HCT116 (cell line): Measurements from ENCODE around the gene KRT38. TPM values are rescaled to one million over a fixed set of nuclear protein-coding genes. Genes with fewer than 3 reads are reported as not detected.

ENCODE experiments used
- ATAC-seq: fragments of 200-7000 bp; cut with Tn5 transposase; 2 replicates; pipeline ENCODE4 v1.9.1; 2020; ENCODE audit warnings: mild to moderate bottlenecking, moderate library complexity
- BruUV-seq: library from RNA; stranded (reverse); fragments of 400-500 nt; replicated peaks from 2 replicates; lab custom pipeline; 2021; lab: Mats Ljungman, UMichigan
- CTCF ChIA-PET: fragments of 300-600 bp; sonication (Branson Sonifier 250); formaldehyde crosslinking; loops from one replicate; lab custom pipeline; 2021; ENCODE audit warnings: antibody characterized with exemption; lab: Charles Lee
- POLR2A ChIA-PET: fragments of 300-600, 350-600 bp; sonication (Branson Sonifier 250); formaldehyde crosslinking; loops from one replicate; lab custom pipeline; 2021; ENCODE audit warnings: antibody characterized with exemption; lab: Charles Lee
- RAD21 ChIA-PET, 2 experiments: fragments of 300-600 bp; sonication (Branson Sonifier 250); formaldehyde crosslinking; loops; one replicate each; lab custom pipeline; 2023; ENCODE audit warnings: low total read pairs in 2 of 2; ENCODE audit not compliant: uncharacterized antibody in 2 of 2, unreplicated experiment in 2 of 2, low non-redundant PET in 1 of 2; lab: Charles Lee
- DNase-seq: peaks from one replicate; pipeline ENCODE4 v3.0.0-alpha.2; 2010; ENCODE audit warnings: low read depth, low spot score
- H2AFZ ChIP-seq: fragments of 200-600 bp; shearing (Covaris generic), sonication (generic); 2 replicates; pipeline ENCODE4 v1.6.1; 2017; ENCODE audit warnings: low read depth, mixed run types, mixed read lengths, antibody characterized with exemption, low read length; ENCODE audit not compliant: poor library complexity, severe bottlenecking
- H3K27ac ChIP-seq: 2 replicates; pipeline ENCODE4 v1.5.1; 2012; ENCODE audit warnings: low read depth, low read length
- H3K27me3 ChIP-seq: fragments of 200-600 bp; sonication (generic); 2 replicates; pipeline ENCODE4 v1.6.1; 2016; ENCODE audit warnings: mixed run types, low read length, mixed read lengths; ENCODE audit not compliant: insufficient read depth
- H3K36me3 ChIP-seq, 2 experiments: fragments of 200-500 bp in 1 of 2; fragments of 200-600 bp in 1 of 2; sonication (Bioruptor generic) in 1 of 2; sonication (generic) in 1 of 2; 2 replicates each; pipeline versions ENCODE4 v1.5.1 to v1.6.1; 2014 to 2016; ENCODE audit warnings: low read length in 2 of 2, inconsistent platforms in 1 of 2, mixed read lengths in 1 of 2, mixed run types in 1 of 2; ENCODE audit not compliant: insufficient read depth in 2 of 2, control insufficient read depth in 1 of 2
- H3K4me1 ChIP-seq, 2 experiments: fragments of 200-600 bp in 1 of 2; sonication (generic) in 1 of 2; 2 replicates each; pipeline versions ENCODE4 v1.5.1 to v1.6.1; 2012 to 2017; ENCODE audit warnings: low read length in 2 of 2, inconsistent platforms in 1 of 2, mild to moderate bottlenecking in 1 of 2, mixed read lengths in 1 of 2, mixed run types in 1 of 2, moderate library complexity in 1 of 2; ENCODE audit not compliant: insufficient read depth in 2 of 2, control insufficient read depth in 1 of 2
- H3K4me2 ChIP-seq: fragments of 200-600 bp; sonication (generic); 2 replicates; pipeline ENCODE4 v1.6.1; 2017; ENCODE audit warnings: mixed run types, low read length, mixed read lengths
- H3K4me3 ChIP-seq, 2 experiments: fragments of 200-600 bp in 1 of 2; sonication (generic) in 1 of 2; replicated peaks in 1 of 2; 2 replicates each; pipeline ENCODE4 v1.5.1; 2011 to 2016; ENCODE audit warnings: low read length in 2 of 2, control low read depth in 1 of 2, low read depth in 1 of 2, mild to moderate bottlenecking in 1 of 2, mixed read lengths in 1 of 2, mixed run types in 1 of 2
- H3K79me2 ChIP-seq: fragments of 200-600 bp; sonication (generic); 2 replicates; pipeline ENCODE4 v1.6.1; 2017; ENCODE audit warnings: mild to moderate bottlenecking, mixed run types, low read length, moderate library complexity, mixed read lengths; ENCODE audit not compliant: insufficient read depth
- H3K9ac ChIP-seq: fragments of 200-600 bp; sonication (generic); 2 replicates; pipeline ENCODE4 v1.6.1; 2016; ENCODE audit warnings: low read length, mixed read lengths
- H3K9me2 ChIP-seq: fragments of 200-600 bp; sonication (generic), shearing (Covaris generic); 2 replicates; pipeline ENCODE4 v1.6.1; 2017; ENCODE audit warnings: mixed run types, mild to moderate bottlenecking, moderate library complexity; ENCODE audit not compliant: insufficient read depth
- H3K9me3 ChIP-seq, 2 experiments: fragments of 200-500 bp in 1 of 2; fragments of 200-600 bp in 1 of 2; sonication (Bioruptor generic) in 1 of 2; sonication (generic) in 1 of 2; 2 replicates each; pipeline ENCODE4 v1.6.1; 2014 to 2017; ENCODE audit warnings: low read length in 2 of 2, mixed read lengths in 2 of 2, inconsistent platforms in 1 of 2, low read depth in 1 of 2, mild to moderate bottlenecking in 1 of 2, mixed run types in 1 of 2, moderate library complexity in 1 of 2; ENCODE audit not compliant: control insufficient read depth in 1 of 2, insufficient read depth in 1 of 2
- H4K20me1 ChIP-seq: fragments of 200-600 bp; sonication (generic), shearing (Covaris generic); 2 replicates; pipeline ENCODE4 v1.6.1; 2017; ENCODE audit warnings: mixed run types, mild to moderate bottlenecking, moderate library complexity; ENCODE audit not compliant: insufficient read depth
- CEBPB ChIP-seq: IDR thresholded peaks from 2 replicates; pipeline ENCODE4 v1.6.1; 2012; ENCODE audit warnings: low read depth
- ELF1 ChIP-seq: IDR thresholded peaks from 2 replicates; pipeline ENCODE4 v1.6.1; 2012; ENCODE audit warnings: low read depth, borderline replicate concordance
- EZH2phosphoT487 ChIP-seq: fragments of 200-600 bp; IDR thresholded peaks from 2 replicates; pipeline ENCODE4 v1.6.1; 2018; ENCODE audit warnings: antibody characterized with exemption, borderline replicate concordance
- FOSL1 ChIP-seq: IDR thresholded peaks from 2 replicates; pipeline ENCODE4 v1.6.1; 2012; ENCODE audit warnings: low read depth
- SIN3A ChIP-seq: IDR thresholded peaks from 2 replicates; pipeline ENCODE4 v1.6.1; 2012; ENCODE audit warnings: low read depth
- ZNF274 ChIP-seq: fragments of 200-500 bp; sonication (Bioruptor generic); IDR thresholded peaks from 2 replicates; pipeline ENCODE4 v1.6.1; 2014; ENCODE audit warnings: mild to moderate bottlenecking, low read depth, low read length, inconsistent platforms
- intact Hi-C: fragments of 100-400 bp; cut with micrococcal nuclease; formaldehyde crosslinking; loops from 2 replicates; pipeline ENCODE4 v1.10.0; 2022
- total RNA-seq: library from RNA; stranded (reverse); gene quantifications from one replicate; pipeline ENCODE4 v1.2.1, GENCODE V29; 2021; ENCODE audit not compliant: unreplicated experiment
- TF ChIP-seq, protein P1 (sequence below): IDR thresholded peaks from 2 replicates; pipeline ENCODE4 v1.6.1; 2012

KRT38 gene
- total RNA-seq, 1 experiment from 2014 or later = not detected

DNA sequence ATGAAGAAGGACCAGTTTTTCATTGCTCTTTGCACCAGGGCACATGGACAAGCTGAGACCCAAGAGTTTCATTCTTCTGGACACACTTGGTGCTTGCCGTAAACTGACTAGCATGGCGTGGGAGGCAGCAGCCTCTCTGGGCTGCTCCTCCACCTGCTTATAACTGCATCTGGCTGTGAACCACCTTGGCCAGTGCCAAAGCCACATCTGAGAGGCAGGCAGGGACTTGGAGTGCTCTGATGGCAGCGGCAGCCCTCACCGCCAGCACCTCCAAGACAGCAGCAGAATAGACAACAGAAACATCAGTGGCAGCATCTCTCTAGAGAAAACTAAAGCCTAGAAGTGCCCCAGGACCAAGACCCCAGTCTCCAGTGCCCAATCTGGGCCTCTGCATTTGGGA, 21.1 kb downstream of the KRT38 start:
- Histone ChIP-seq H3K4me1 (peaks cover 15 to 41% of the 10 kb centered on the region in 2 experiments), H3K27ac (no peak overlapping the region)

DNA sequence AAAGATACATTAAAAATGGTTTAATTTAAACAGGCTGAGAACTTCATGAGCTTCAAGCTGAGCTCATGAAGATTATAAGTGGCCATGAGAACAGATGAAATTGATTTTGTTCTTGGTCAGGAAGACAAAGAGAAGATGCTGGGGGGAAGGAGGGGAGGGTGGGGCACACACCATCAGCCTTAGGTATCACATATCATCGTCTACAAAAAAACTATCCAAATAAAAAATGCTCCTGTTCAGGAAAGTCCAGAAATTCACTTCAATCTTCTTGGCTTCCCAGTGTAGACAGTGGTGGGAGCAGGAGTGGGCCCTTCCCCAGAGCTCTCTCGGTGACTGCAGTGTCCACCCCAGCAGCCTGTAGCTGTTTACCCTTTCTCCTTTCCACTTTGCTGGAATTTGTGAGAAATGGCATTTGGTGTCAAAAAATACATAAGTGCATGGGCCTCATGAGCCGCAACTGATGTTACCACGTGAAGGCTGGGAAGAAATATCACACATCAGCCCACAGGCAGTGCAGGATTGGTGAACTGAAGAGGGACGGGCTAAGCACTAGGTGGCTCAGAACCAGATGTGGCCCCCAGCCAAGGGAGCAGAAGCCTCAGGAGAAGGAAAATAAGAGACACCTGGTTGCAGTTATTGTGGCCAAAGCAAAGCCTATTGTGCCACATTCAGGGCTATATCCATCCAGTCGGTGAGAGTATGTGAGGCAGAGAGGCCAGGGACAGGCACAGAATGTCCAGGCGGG, 22.5 kb downstream of the KRT38 start:
- Histone ChIP-seq H3K4me2 (peak overlapping the region; percentile 54), H4K20me1 (no peaks in the 10 kb centered on the region), H3K4me1 (peaks cover 15 to 44% of the 10 kb centered on the region in 2 experiments), H3K9me2 (no peaks in the 10 kb centered on the region), H3K9ac (no peak overlapping the region), H3K79me2 (no peaks in the 10 kb centered on the region), H2AFZ (no peak overlapping the region), H3K27me3 (no peaks in the 10 kb centered on the region), H3K4me3 (no peak overlapping the region), H3K27ac (no peak overlapping the region), H3K9me3 (no peaks in the 10 kb centered on the region), H3K36me3 (no peaks in the 10 kb centered on the region)
- RAD21 ChIA-PET = interaction anchor here in 1 of 2 experiments (1.0 kb wide), 1 partner anchor 77 kb away, joined by 5 read pairs; no protein-coding TSS in a partner anchor
- CTCF ChIA-PET = interaction anchor here (0.6 to 2.1 kb wide), 17 partner anchors 8 to 247 kb away, joined by 3 to 21 read pairs (median 5); partner anchors contain the start of gene KRT15
- no TSS peak for BruUV-seq
- no peak for ATAC-seq
- intact Hi-C loops = loop anchor here (10.0 kb wide), 1 partner anchor 77 kb away; no protein-coding TSS in a partner anchor
- TF ChIP-seq CEBPB = no peak
- no peak for TF ChIP-seq FOSL1
- TF ChIP-seq SIN3A = no peak
- no peak for TF ChIP-seq EZH2phosphoT487
- TF ChIP-seq, protein P1, sequence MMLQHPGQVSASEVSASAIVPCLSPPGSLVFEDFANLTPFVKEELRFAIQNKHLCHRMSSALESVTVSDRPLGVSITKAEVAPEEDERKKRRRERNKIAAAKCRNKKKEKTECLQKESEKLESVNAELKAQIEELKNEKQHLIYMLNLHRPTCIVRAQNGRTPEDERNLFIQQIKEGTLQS = no peak
- DNase-seq = no peak
- POLR2A ChIA-PET = interaction anchor here (1.2 to 1.3 kb wide), 3 partner anchors 14 to 107 kb away, joined by 3 to 7 read pairs (median 5); no protein-coding TSS in a partner anchor

More for the DNA sequence above, 21.1 kb downstream of the KRT38 start:
- Histone ChIP-seq H3K9me3 (no peaks in the 10 kb centered on the region), H3K4me2 (no peak overlapping the region), H4K20me1 (no peaks in the 10 kb centered on the region), H3K4me3 (no peak overlapping the region), H3K36me3 (no peaks in the 10 kb centered on the region), H3K9ac (no peak overlapping the region), H2AFZ (no peak overlapping the region), H3K27me3 (no peaks in the 10 kb centered on the region)
- BruUV-seq = no TSS peak
- ChIA-PET POLR2A (no interaction called here), RAD21 (no interaction called here)
- intact Hi-C loops = loop anchor here (10.0 kb wide), 1 partner anchor 75 kb away; no protein-coding TSS in a partner anchor
- TF ChIP-seq ZNF274 (no peak), ELF1 (no peak), CEBPB (no peak)
- TF ChIP-seq, all 23 proteins: peak for 0
- CTCF ChIA-PET = no interaction called here
- DNase-seq (no peak), ATAC-seq (no peak)
- H3K79me2 ChIP-seq = no peaks in the 10 kb centered on the region
- no peaks in the 10 kb centered on the region for H3K9me2 ChIP-seq
